ENCODE results near the gene ABLIM2. TPM values are rescaled to one million over a fixed set of nuclear protein-coding genes. Genes with fewer than 3 reads are reported as not detected.

ABLIM2 gene
- total RNA-seq, 1 experiment from 2014 or later: 1.0 TPM

DNA sequence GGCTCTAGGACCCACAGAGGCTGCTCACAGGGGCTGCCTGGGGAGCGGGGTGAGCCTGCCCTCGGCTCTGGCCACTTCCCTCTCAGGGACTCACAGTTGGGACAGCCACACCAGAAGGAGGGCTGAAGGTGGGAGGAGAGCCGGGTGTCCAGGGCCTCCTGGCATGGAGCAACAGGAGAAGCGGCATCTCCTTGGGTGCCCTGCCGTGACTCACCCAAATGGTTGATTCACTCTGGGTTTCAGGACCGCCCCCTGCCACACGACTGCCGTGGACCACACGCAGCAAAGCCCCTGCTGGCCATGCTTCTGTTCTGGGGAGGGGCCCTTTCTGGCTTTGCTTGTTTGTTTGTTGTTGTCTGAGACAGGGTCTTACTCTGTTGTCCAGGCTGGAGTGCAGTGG, 132.9 kb downstream of the ABLIM2 start:
- H2BK12ac ChIP-seq (ENCODE audit: insufficient read length, low read depth, low read length): no peak overlapping the region
- TF ChIP-seq, protein P1, sequence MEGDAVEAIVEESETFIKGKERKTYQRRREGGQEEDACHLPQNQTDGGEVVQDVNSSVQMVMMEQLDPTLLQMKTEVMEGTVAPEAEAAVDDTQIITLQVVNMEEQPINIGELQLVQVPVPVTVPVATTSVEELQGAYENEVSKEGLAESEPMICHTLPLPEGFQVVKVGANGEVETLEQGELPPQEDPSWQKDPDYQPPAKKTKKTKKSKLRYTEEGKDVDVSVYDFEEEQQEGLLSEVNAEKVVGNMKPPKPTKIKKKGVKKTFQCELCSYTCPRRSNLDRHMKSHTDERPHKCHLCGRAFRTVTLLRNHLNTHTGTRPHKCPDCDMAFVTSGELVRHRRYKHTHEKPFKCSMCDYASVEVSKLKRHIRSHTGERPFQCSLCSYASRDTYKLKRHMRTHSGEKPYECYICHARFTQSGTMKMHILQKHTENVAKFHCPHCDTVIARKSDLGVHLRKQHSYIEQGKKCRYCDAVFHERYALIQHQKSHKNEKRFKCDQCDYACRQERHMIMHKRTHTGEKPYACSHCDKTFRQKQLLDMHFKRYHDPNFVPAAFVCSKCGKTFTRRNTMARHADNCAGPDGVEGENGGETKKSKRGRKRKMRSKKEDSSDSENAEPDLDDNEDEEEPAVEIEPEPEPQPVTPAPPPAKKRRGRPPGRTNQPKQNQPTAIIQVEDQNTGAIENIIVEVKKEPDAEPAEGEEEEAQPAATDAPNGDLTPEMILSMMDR (conservative IDR thresholded peaks at IDR 0.05): no peak
- H3K23me2 ChIP-seq (ENCODE audit: insufficient read length, low read depth, low read length, poor library complexity, severe bottlenecking): no peaks in the 10 kb centered on the region
- H3K4ac ChIP-seq (ENCODE audit: low read depth, low read length): no peak overlapping the region
- H4K5ac ChIP-seq (ENCODE audit: insufficient read length, low read depth, low read length): no peak overlapping the region
- no peak for DNase-seq
- no peak overlapping the region for H2BK15ac ChIP-seq (ENCODE audit: low read depth, low read length)
- H3K9me3 Mint-ChIP-seq: no peaks in the 10 kb centered on the region
- H3T11ph ChIP-seq (ENCODE audit: low read length): no peak overlapping the region
- no peaks in the 10 kb centered on the region for H4K20me1 ChIP-seq (ENCODE audit: control insufficient read depth, insufficient read depth, insufficient read length)
- no peak overlapping the region for H3K56ac ChIP-seq (ENCODE audit: insufficient read length, low read depth, low read length)
- no peak overlapping the region for H4K91ac ChIP-seq (ENCODE audit: insufficient read length, low read depth, low read length)
- no peaks in the 10 kb centered on the region for H3K79me2 ChIP-seq (ENCODE audit: insufficient read depth, low read length)
- no peaks in the 10 kb centered on the region for H3K27me3 ChIP-seq (ENCODE audit: insufficient read depth, low read length)
- H3K9ac ChIP-seq (ENCODE audit: extremely low read depth, insufficient read length, low read length): no peak overlapping the region
- no peak overlapping the region for H2BK5ac ChIP-seq (ENCODE audit: insufficient read length, low read length)
- H3K14ac ChIP-seq (ENCODE audit: insufficient read depth, low read length): no peak overlapping the region
- no peak overlapping the region for H2AFZ ChIP-seq (ENCODE audit: low read length)
- H3K4me2 ChIP-seq (ENCODE audit: insufficient read depth, insufficient read length, low read length): no peak overlapping the region
- no peak overlapping the region for H2AK5ac ChIP-seq (ENCODE audit: insufficient read length, low read length)
- H3K36me3 Mint-ChIP-seq (ENCODE audit: insufficient read depth in 1 of 3, low read depth in 3 of 3): no peaks in the 10 kb centered on the region; a peak in 1 of 7 replicates
- no peak overlapping the region for H3K27ac ChIP-seq (ENCODE audit: insufficient read length, low read depth, low read length)
- H3K23ac ChIP-seq (ENCODE audit: insufficient read length, low read depth, low read length): no peak overlapping the region
- H3K4me3 Mint-ChIP-seq: no peak overlapping the region
- H3K18ac ChIP-seq (ENCODE audit: insufficient read length, low read depth, low read length): no peak overlapping the region
- H3K27ac Mint-ChIP-seq: no peak overlapping the region
- H3K79me1 ChIP-seq (ENCODE audit: insufficient read depth, low read depth, low read length, poor library complexity, severe bottlenecking): no peaks in the 10 kb centered on the region
- WGBS (ENCODE audit: extremely low coverage, insufficient read length, low lambda C conversion rate): no CpG with 5 or more reads among the region's 9 CpGs
- no peak overlapping the region for H2BK120ac ChIP-seq (ENCODE audit: low read depth, low read length, poor library complexity, severe bottlenecking)
- no peaks in the 10 kb centered on the region for H3K4me1 ChIP-seq (ENCODE audit: insufficient read depth, low read length)
- 0 out of 4 replicates have a peak, but pooled peaks cover 0 to 8% of the 10 kb centered on the region in 2 experiments for H3K4me1 Mint-ChIP-seq
- H2BK20ac ChIP-seq (ENCODE audit: low read depth, low read length, poor library complexity, severe bottlenecking): no peak overlapping the region
- no peaks in the 10 kb centered on the region for H3K27me3 Mint-ChIP-seq (ENCODE audit: low read depth)
- no peaks in the 10 kb centered on the region for H3K9me3 ChIP-seq (ENCODE audit: control insufficient read depth, low read depth, low read length)
- H4K8ac ChIP-seq (replicated peaks; ENCODE audit: insufficient read length, low read depth, low read length): no peak overlapping the region
